ENCODE measurements around the gene GRID2. TPM values are rescaled to one million over a fixed set of nuclear protein-coding genes. Genes with fewer than 3 reads are reported as not detected.

The GRID2 gene
- total and polyA plus RNA-seq, 10 of the 15 experiments (the other 5 are each of a cell fraction or from before 2014, with no cell fraction given): not detected

DNA sequence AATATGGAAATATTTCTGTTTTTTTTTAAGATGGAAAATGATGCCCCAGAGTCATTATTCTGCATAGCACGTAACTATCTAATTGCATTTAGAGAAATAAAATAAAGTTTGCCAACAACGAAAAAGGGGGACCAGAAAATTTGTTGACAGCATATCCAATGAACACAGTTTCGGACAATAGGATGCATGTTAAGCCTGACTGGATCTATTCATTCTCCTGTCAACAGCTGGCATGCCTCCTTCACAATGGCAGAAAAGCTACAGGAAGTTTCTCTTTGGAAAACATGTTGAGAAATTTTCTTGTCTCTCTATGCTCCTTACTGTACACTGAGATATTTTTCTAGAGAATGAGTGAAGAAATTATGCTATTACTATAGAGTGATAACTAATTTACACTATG, 262.5 kb downstream of the GRID2 start:
- BruUV-seq (replicated peaks): no TSS peak
- in situ Hi-C loops (cut with MboI): no loop called here
- no peak overlapping the region for H3K9ac ChIP-seq (ENCODE audit: control insufficient read depth, insufficient read depth, low read length)
- H3K36me3 ChIP-seq (ENCODE audit: control insufficient read depth in 2 of 2, insufficient read depth in 2 of 2, low read length in 1 of 2): no peaks in the 10 kb centered on the region
- intact Hi-C loops (cut with micrococcal nuclease; ENCODE audit: unreplicated experiment): no loop called here
- ATAC-seq: no peak
- H3K9me3 ChIP-seq (replicated peaks; ENCODE audit: control insufficient read depth, insufficient read depth, low read length): no peaks in the 10 kb centered on the region
- no peak overlapping the region for H3K4me3 ChIP-seq
- CTCF ChIA-PET: no interaction called here
- no peak overlapping the region for H3K27ac ChIP-seq (ENCODE audit: control insufficient read depth, insufficient read depth)
- H4K20me1 ChIP-seq (ENCODE audit: control insufficient read depth, insufficient read depth): no peaks in the 10 kb centered on the region
- no peaks in the 10 kb centered on the region for H3K27me3 ChIP-seq (replicated peaks in 1 of 2; ENCODE audit: control insufficient read depth in 2 of 2, insufficient read depth in 2 of 2, low read length in 1 of 2)
- no peak overlapping the region for H3K4me2 ChIP-seq (ENCODE audit: control insufficient read depth, insufficient read depth)
- SMC1A ChIA-PET (ENCODE audit: uncharacterized antibody, unreplicated experiment): interaction anchor here (1.1 kb wide), 1 partner anchor 43 kb away, joined by 3 read pairs; no protein-coding TSS in a partner anchor
- RAD21 ChIA-PET (ENCODE audit: unreplicated experiment): no interaction called here
- 0% methylated on average over 3 of the region's 3 CpGs for WGBS (ENCODE audit: insufficient coverage, insufficient replicate concordance, low lambda C conversion rate, missing lambda C conversion rate)
- H3K79me2 ChIP-seq (ENCODE audit: control insufficient read depth, insufficient read depth, low read length): no peaks in the 10 kb centered on the region
- TF ChIP-seq, protein P1, sequence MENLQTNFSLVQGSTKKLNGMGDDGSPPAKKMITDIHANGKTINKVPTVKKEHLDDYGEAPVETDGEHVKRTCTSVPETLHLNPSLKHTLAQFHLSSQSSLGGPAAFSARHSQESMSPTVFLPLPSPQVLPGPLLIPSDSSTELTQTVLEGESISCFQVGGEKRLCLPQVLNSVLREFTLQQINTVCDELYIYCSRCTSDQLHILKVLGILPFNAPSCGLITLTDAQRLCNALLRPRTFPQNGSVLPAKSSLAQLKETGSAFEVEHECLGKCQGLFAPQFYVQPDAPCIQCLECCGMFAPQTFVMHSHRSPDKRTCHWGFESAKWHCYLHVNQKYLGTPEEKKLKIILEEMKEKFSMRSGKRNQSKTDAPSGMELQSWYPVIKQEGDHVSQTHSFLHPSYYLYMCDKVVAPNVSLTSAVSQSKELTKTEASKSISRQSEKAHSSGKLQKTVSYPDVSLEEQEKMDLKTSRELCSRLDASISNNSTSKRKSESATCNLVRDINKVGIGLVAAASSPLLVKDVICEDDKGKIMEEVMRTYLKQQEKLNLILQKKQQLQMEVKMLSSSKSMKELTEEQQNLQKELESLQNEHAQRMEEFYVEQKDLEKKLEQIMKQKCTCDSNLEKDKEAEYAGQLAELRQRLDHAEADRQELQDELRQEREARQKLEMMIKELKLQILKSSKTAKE (IDR thresholded peaks at IDR 0.05; ENCODE audit: low read depth, poor library complexity, severe bottlenecking): no peak
- TF ChIP-seq ZNF622 (IDR thresholded peaks at IDR 0.05) (no peak), BRCA1 (IDR thresholded peaks at IDR 0.05; ENCODE audit: low read depth, low read length) (no peak)
- TF ChIP-seq, protein P2, sequence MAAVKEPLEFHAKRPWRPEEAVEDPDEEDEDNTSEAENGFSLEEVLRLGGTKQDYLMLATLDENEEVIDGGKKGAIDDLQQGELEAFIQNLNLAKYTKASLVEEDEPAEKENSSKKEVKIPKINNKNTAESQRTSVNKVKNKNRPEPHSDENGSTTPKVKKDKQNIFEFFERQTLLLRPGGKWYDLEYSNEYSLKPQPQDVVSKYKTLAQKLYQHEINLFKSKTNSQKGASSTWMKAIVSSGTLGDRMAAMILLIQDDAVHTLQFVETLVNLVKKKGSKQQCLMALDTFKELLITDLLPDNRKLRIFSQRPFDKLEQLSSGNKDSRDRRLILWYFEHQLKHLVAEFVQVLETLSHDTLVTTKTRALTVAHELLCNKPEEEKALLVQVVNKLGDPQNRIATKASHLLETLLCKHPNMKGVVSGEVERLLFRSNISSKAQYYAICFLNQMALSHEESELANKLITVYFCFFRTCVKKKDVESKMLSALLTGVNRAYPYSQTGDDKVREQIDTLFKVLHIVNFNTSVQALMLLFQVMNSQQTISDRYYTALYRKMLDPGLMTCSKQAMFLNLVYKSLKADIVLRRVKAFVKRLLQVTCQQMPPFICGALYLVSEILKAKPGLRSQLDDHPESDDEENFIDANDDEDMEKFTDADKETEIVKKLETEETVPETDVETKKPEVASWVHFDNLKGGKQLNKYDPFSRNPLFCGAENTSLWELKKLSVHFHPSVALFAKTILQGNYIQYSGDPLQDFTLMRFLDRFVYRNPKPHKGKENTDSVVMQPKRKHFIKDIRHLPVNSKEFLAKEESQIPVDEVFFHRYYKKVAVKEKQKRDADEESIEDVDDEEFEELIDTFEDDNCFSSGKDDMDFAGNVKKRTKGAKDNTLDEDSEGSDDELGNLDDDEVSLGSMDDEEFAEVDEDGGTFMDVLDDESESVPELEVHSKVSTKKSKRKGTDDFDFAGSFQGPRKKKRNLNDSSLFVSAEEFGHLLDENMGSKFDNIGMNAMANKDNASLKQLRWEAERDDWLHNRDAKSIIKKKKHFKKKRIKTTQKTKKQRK (IDR thresholded peaks at IDR 0.05; ENCODE audit: low read depth, low read length): no peak
- POLR2A ChIA-PET: no interaction called here
- no peak for FAIRE-seq
- DNase-seq (ENCODE audit: low read depth, low spot score): no peak
- no peaks in the 10 kb centered on the region for H3K4me1 ChIP-seq (ENCODE audit: control insufficient read depth, insufficient read depth, low read length)
- H2AFZ ChIP-seq (ENCODE audit: control insufficient read depth, low read depth, low read length): no peak overlapping the region

All from GM12878 (cell line).